NCI-H2196 treated with DMSO at 0.1 percent for 48 hours (cell line): ENCODE results near the gene PTGES2.
"Not testable (repeated sequence)": the region's sequence is repeated elsewhere in the genome, so short reads cannot be mapped to it uniquely, and the experiment has no call there.

Source experiments
- DNase-seq: peaks from one replicate; lab custom pipeline; 2025; ENCODE audit not compliant: unreplicated experiment; lab: John Stamatoyannopoulos, UW

PTGES2 gene

GRCh38 chr9:128120741-128121465 lies 6.6 kb downstream of the PTGES2 start:
- no peak for DNase-seq

- DNase-seq, result no peak
Measured at GRCh38 chr9:128120061-128120740, 7.3 kb downstream of the PTGES2 start.

- DNase-seq, result no peak
Measured at GRCh38 chr9:128118971-128119665, 8.4 kb downstream of the PTGES2 start.

GRCh38 chr9:128118472-128118857 lies 9.1 kb downstream of the PTGES2 start:
- DNase-seq, result no peak

GRCh38 chr9:128117613-128118471 lies 9.7 kb downstream of the PTGES2 start:
- DNase-seq, result peak; percentile 58

- DNase-seq, result no peak
Measured at GRCh38 chr9:128116104-128117083, 11.1 kb downstream of the PTGES2 start.

GRCh38 chr9:128115187-128116103 lies 12.1 kb downstream of the PTGES2 start:
- no peak for DNase-seq

- DNase-seq, result no peak
Measured at GRCh38 chr9:128114326-128115186, 13.0 kb downstream of the PTGES2 start.

- no peak for DNase-seq
Measured at GRCh38 chr9:128113526-128114325, 13.8 kb downstream of the PTGES2 start.

- not testable (repeated sequence) for DNase-seq
Measured at GRCh38 chr9:128111726-128112125, 15.8 kb downstream of the PTGES2 start.

- no peak for DNase-seq
Measured at GRCh38 chr9:128109050-128109709, 18.3 kb downstream of the PTGES2 start.

GRCh38 chr9:128108269-128109049 lies 19.1 kb downstream of the PTGES2 start:
- no peak for DNase-seq

- no peak for DNase-seq
Measured at GRCh38 chr9:128107468-128108268, 19.9 kb downstream of the PTGES2 start.

- no peak for DNase-seq
Measured at GRCh38 chr9:128106940-128107467, 20.5 kb downstream of the PTGES2 start.
